ENCODE measurements around the gene ZC3H14. TPM values are rescaled to one million over a fixed set of nuclear protein-coding genes. Genes with fewer than 3 reads are reported as not detected.

ZC3H14 gene
- total and polyA plus RNA-seq, 10 of the 15 experiments (the other 5 are each of a cell fraction or from before 2014, with no cell fraction given): 17.9 to 97.1 (median 47.6) TPM

GRCh38 chr14:88668448-88669116 lies 105.7 kb downstream of the ZC3H14 start (continued):
- TF ChIP-seq TCF12 (IDR thresholded peaks at IDR 0.05; ENCODE audit: low read depth, low read length) (no peak), PAX5 (IDR thresholded peaks at IDR 0.05; ENCODE audit: borderline replicate concordance, low read depth, low read length) (no peak), SP1 (IDR thresholded peaks at IDR 0.05; ENCODE audit: low read depth, low read length) (no peak), ASH2L (IDR thresholded peaks at IDR 0.05; ENCODE audit: borderline replicate concordance, low read depth) (no peak), SUPT20H (IDR thresholded peaks at IDR 0.05; ENCODE audit: borderline replicate concordance, control insufficient read depth, low read depth, low read length) (no peak), TAF1 (IDR thresholded peaks at IDR 0.05; ENCODE audit: borderline replicate concordance, low read depth, low read length) (no peak), PAX8 (IDR thresholded peaks at IDR 0.05) (no peak), ZZZ3 (IDR thresholded peaks at IDR 0.05; ENCODE audit: control insufficient read depth, insufficient read length, low read depth) (no peak), NR2C1 (IDR thresholded peaks at IDR 0.05) (no peak), RB1 (IDR thresholded peaks at IDR 0.05; ENCODE audit: borderline replicate concordance) (no peak), CEBPB (IDR thresholded peaks at IDR 0.05; ENCODE audit: borderline replicate concordance in 1 of 2, low read depth in 2 of 2, low read length in 2 of 2) (no peak), ATF3 (IDR thresholded peaks at IDR 0.05; ENCODE audit: borderline replicate concordance, extremely low read depth, low read depth, low read length) (no peak), LARP7 (IDR thresholded peaks at IDR 0.05) (no peak), CHD1 (IDR thresholded peaks at IDR 0.05; ENCODE audit: low read depth, low read length) (no peak), GATAD2B (conservative IDR thresholded peaks at IDR 0.05; ENCODE audit: low read depth) (no peak; the same call in 1 of the 2 replicates), CHD2 (IDR thresholded peaks at IDR 0.05; ENCODE audit: borderline replicate concordance, low read depth, low read length) (no peak), SMARCA5 (IDR thresholded peaks at IDR 0.05) (no peak), HDAC2 (IDR thresholded peaks at IDR 0.05) (no peak), EED (IDR thresholded peaks at IDR 0.05; ENCODE audit: low read depth) (peak; percentile 51), TCF3 (IDR thresholded peaks at IDR 0.05; ENCODE audit: borderline replicate concordance, insufficient read depth, low read depth, low read length) (no peak), YBX1 (IDR thresholded peaks at IDR 0.05) (no peak), CTCF (IDR thresholded peaks at IDR 0.05 in 2 of 3, conservative IDR thresholded peaks at IDR 0.05 in 1 of 3; ENCODE audit: control insufficient read depth in 2 of 3, extremely low read depth in 1 of 3, insufficient read depth in 1 of 3, low read depth in 3 of 3, low read length in 3 of 3) (no peak), POLR2A (IDR thresholded peaks at IDR 0.05; ENCODE audit: low read depth, low read length) (no peak), SIX5 (IDR thresholded peaks at IDR 0.05; ENCODE audit: low read depth, low read length, severe bottlenecking) (no peak), ZNF274 (IDR thresholded peaks at IDR 0.05; ENCODE audit: insufficient read depth, insufficient read length) (no peak), CREM (IDR thresholded peaks at IDR 0.05; ENCODE audit: low read depth) (peak; percentile 55; the same call in 1 of the 2 replicates), SIN3A (IDR thresholded peaks at IDR 0.05; ENCODE audit: low read depth, low read length) (no peak), HCFC1 (IDR thresholded peaks at IDR 0.05; ENCODE audit: low read length) (no peak), NFYA (IDR thresholded peaks at IDR 0.05; ENCODE audit: borderline replicate concordance, low read depth, low read length) (no peak), ZBED1 (IDR thresholded peaks at IDR 0.05; ENCODE audit: borderline replicate concordance) (0 out of 2 replicates have a peak, but pooled peaks have one; percentile 47), KLF5 (IDR thresholded peaks at IDR 0.05; ENCODE audit: partially characterized antibody) (no peak), HDGF (IDR thresholded peaks at IDR 0.05) (no peak)

Data from GM12878 (cell line).